Measurements from ENCODE around the gene OR14I1.

Gene OR14I1

DNA sequence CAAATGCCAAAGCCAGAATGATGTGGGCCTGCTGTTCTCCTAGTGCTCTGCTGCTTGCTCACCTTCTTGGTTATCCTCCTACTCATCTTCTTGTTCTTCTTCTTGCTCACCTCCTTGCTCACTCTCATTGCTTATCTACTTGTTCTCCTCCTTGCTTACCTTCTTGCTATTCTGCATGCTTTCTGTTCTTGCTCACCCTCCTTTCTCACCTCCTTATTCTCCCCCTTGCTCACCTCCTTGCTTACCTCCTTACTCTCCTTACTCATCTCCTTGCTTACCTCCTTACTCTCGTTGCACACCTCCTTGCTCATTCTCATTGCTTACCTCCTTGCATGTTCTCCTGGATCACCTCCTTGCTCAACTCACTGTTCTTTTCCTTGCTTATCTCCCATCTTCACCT is at the start of gene OR14I1:
OR14I1 (minus strand) TSS at position 53 of the 400 bp plus-strand sequence.
- H3K9ac ChIP-seq (ENCODE audit: low read length in 5 of 5), result no peak within 1 kb of the TSS
- H3K36me3 ChIP-seq (ENCODE audit: control insufficient read depth in 5 of 5, insufficient read depth in 5 of 5, low read length in 5 of 5), result no peaks in the 10 kb centered on the region
- H3K27ac ChIP-seq (ENCODE audit: low read depth, low read length), result no peak within 1 kb of the TSS
- H3K27me3 ChIP-seq (ENCODE audit: control insufficient read depth in 5 of 5, insufficient read depth in 4 of 5, low read length in 5 of 5), result no peaks in the 10 kb centered on the region
- H3K4me1 ChIP-seq (ENCODE audit: control insufficient read depth in 5 of 5, insufficient read depth in 5 of 5, low read length in 5 of 5), result no peaks in the 10 kb centered on the region
- no peaks in the 10 kb centered on the region for H3K9me3 ChIP-seq (ENCODE audit: control insufficient read depth in 5 of 5, low read length in 5 of 5)
- H3K4me3 ChIP-seq (ENCODE audit: low read depth in 1 of 5, low read length in 5 of 5), result no peak within 1 kb of the TSS

DNA sequence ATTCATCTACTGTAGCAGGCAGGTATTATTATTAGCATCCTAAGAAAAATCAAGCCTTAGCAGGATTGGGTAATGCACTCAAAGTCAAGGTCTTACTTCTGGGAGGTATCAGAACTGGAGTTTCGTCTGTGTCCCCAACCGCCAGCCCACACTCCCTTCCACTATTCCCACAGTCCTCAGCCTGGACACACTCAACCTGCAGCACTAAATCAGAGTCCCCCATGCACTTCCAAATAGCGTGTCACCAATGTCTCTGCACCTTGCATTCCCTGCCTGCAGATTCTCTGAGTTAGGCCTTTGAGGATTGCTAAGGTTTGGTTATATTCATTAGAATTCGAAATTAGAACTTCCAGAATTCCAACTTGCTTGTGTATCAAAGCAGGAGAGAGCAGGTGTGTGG is 49.1 kb upstream of the OR14I1 start:
- no peaks in the 10 kb centered on the region for H3K36me3 ChIP-seq (ENCODE audit: control insufficient read depth in 5 of 5, insufficient read depth in 5 of 5, low read length in 5 of 5)
- no peaks in the 10 kb centered on the region for H3K9me3 ChIP-seq (ENCODE audit: control insufficient read depth in 5 of 5, low read length in 5 of 5)
- no peak overlapping the region for H3K9ac ChIP-seq (ENCODE audit: low read length in 5 of 5)
- H3K27ac ChIP-seq (ENCODE audit: low read depth, low read length), result no peak overlapping the region
- no peaks in the 10 kb centered on the region for H3K27me3 ChIP-seq (ENCODE audit: control insufficient read depth in 5 of 5, insufficient read depth in 4 of 5, low read length in 5 of 5)
- no peak overlapping the region for H3K4me3 ChIP-seq (ENCODE audit: low read depth in 1 of 5, low read length in 5 of 5)
- H3K4me1 ChIP-seq (ENCODE audit: control insufficient read depth in 5 of 5, insufficient read depth in 5 of 5, low read length in 5 of 5), result no peaks in the 10 kb centered on the region

DNA sequence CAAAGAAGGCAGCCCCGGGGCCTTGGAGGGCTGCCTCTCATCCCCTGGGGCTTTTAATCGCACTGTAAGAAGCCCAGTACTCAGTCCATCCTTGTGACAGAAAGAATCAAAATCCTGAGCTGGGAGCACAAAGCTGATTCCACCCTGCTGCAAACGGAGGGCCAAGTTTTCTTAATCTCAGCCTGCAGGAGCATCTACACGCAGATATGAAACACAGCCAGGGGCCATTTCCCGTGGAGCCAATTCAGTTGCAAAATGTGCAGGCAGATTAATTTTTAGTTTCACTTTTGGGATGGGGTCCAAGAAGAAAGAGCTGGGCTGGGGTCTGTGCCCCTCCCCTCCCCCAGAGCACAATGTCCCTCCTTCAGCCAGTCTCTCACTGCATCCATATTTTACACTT is 48.6 kb upstream of the OR14I1 start:
- no peaks in the 10 kb centered on the region for H3K27me3 ChIP-seq (ENCODE audit: control insufficient read depth in 5 of 5, insufficient read depth in 4 of 5, low read length in 5 of 5)
- no peaks in the 10 kb centered on the region for H3K36me3 ChIP-seq (ENCODE audit: control insufficient read depth in 5 of 5, insufficient read depth in 5 of 5, low read length in 5 of 5)
- no peaks in the 10 kb centered on the region for H3K9me3 ChIP-seq (ENCODE audit: control insufficient read depth in 5 of 5, low read length in 5 of 5)
- no peak overlapping the region for H3K9ac ChIP-seq (ENCODE audit: low read length in 5 of 5)
- H3K27ac ChIP-seq (ENCODE audit: low read depth, low read length), result no peak overlapping the region
- H3K4me3 ChIP-seq (ENCODE audit: low read depth in 1 of 5, low read length in 5 of 5), result no peak overlapping the region
- H3K4me1 ChIP-seq (ENCODE audit: control insufficient read depth in 5 of 5, insufficient read depth in 5 of 5, low read length in 5 of 5), result no peaks in the 10 kb centered on the region

DNA sequence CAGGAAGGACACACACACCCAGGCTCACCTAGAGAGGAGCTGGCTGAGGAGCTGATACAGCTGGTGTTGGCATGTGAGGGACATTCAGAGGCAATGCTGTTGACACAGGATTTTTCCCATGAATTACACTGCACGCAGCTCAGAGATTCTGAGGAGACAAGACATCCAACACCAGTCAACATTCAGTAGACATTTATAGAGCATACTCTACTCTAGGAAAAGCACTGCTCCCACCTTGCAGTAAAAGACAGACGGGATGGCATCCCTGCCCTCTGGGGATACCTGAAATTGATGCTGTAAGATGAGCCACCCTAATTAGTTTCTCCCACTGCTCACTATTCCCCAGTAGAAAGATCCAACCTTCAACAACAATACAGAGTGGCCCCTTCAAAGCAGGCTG is 47.9 kb upstream of the OR14I1 start:
- no peaks in the 10 kb centered on the region for H3K9me3 ChIP-seq (ENCODE audit: control insufficient read depth in 5 of 5, low read length in 5 of 5)
- no peak overlapping the region for H3K9ac ChIP-seq (ENCODE audit: low read length in 5 of 5)
- no peak overlapping the region for H3K4me3 ChIP-seq (ENCODE audit: low read depth in 1 of 5, low read length in 5 of 5)
- no peaks in the 10 kb centered on the region for H3K27me3 ChIP-seq (ENCODE audit: control insufficient read depth in 5 of 5, insufficient read depth in 4 of 5, low read length in 5 of 5)
- H3K4me1 ChIP-seq (ENCODE audit: control insufficient read depth in 5 of 5, insufficient read depth in 5 of 5, low read length in 5 of 5), result no peaks in the 10 kb centered on the region
- no peaks in the 10 kb centered on the region for H3K36me3 ChIP-seq (ENCODE audit: control insufficient read depth in 5 of 5, insufficient read depth in 5 of 5, low read length in 5 of 5)
- H3K27ac ChIP-seq (ENCODE audit: low read depth, low read length), result no peak overlapping the region

DNA sequence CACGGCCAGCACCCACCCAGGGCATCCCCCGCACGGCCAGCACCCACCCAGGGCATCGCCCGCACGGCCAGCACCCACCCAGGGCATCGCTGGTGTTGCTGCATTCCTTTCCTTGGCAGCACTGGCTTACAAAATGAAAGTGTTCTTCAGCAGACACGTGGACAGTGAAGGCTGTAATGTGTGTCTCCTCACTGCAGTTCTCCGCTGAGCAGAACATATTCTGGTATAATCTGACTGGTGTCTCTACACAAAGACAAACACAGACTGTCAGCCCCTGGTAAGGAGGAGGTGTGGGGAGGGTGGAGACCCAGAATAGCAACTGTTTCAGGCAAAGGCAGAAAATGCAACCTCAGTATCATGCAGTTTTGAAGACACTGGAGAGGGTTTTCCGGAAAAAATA is 45.6 kb upstream of the OR14I1 start:
- no peaks in the 10 kb centered on the region for H3K27me3 ChIP-seq (ENCODE audit: control insufficient read depth in 5 of 5, insufficient read depth in 4 of 5, low read length in 5 of 5)
- no peak overlapping the region for H3K27ac ChIP-seq (ENCODE audit: low read depth, low read length)
- no peak overlapping the region for H3K9ac ChIP-seq (ENCODE audit: low read length in 5 of 5)
- no peaks in the 10 kb centered on the region for H3K4me1 ChIP-seq (ENCODE audit: control insufficient read depth in 5 of 5, insufficient read depth in 5 of 5, low read length in 5 of 5)
- H3K9me3 ChIP-seq (ENCODE audit: control insufficient read depth in 5 of 5, low read length in 5 of 5), result no peaks in the 10 kb centered on the region
- H3K36me3 ChIP-seq (ENCODE audit: control insufficient read depth in 5 of 5, insufficient read depth in 5 of 5, low read length in 5 of 5), result no peaks in the 10 kb centered on the region
- H3K4me3 ChIP-seq (ENCODE audit: low read depth in 1 of 5, low read length in 5 of 5), result no peak overlapping the region

DNA sequence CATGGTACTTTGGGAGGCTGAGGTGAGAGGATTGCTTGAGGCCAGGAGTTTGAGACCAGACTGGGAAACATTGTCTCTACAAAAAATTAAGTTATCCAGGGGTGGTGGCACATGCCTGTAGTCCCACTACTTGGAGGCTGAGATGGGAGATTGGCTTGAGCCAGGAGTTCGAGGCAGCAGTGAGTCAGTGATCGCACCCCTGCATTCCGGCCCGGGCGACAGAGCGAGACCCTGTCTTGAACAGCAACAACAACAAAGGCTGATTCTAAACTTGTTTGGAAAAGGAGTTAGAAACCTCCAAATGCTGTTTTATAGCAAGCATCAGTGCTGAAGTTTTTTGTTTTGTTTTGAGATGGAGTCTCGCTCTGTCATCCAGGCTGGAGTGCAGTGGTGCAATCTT is 38.3 kb upstream of the OR14I1 start:
- Histone ChIP-seq H3K4me1 (ENCODE audit: control insufficient read depth in 5 of 5, insufficient read depth in 5 of 5, low read length in 5 of 5) (no peaks in the 10 kb centered on the region), H3K9me3 (ENCODE audit: control insufficient read depth in 5 of 5, low read length in 5 of 5) (peaks cover 0 to 3% (median 0%) of the 10 kb centered on the region in 5 donors), H3K27ac (ENCODE audit: low read depth, low read length) (no peak overlapping the region), H3K27me3 (ENCODE audit: control insufficient read depth in 5 of 5, insufficient read depth in 4 of 5, low read length in 5 of 5) (peaks cover 0 to 3% (median 0%) of the 10 kb centered on the region in 5 donors), H3K36me3 (ENCODE audit: control insufficient read depth in 5 of 5, insufficient read depth in 5 of 5, low read length in 5 of 5) (no peaks in the 10 kb centered on the region), H3K9ac (ENCODE audit: low read length in 5 of 5) (no peak overlapping the region), H3K4me3 (ENCODE audit: low read depth in 1 of 5, low read length in 5 of 5) (no peak overlapping the region)

DNA sequence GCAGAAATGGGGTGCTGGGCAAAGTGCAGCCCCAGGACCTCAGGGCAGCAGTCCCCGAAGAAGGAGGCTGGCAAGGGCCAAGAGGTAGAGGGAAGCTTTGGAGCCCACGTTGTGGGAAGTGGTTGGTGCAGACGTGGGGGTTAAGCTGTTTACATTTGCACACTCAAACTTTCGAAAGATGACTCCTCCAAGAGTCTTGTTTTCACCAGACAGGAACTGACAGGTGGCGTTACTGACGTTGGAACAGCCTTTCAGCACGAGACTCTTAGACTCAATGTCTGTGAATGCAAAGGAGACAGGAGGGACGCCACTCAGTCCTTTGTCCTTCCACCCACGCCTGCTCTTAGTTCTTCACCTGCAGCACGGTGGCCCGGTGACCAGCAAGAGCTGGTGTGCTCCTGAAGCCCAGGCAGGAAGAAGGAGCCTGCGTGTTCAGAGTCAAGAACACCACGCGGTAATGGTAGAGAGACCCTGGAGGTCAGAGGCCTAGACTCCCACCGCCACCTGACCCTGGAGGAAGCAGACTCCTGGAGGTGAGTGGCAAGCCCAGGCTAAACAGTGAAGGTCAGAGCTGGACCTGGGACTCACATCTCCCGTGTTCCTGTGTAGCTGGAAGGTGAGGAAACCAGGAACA is 37.1 kb upstream of the OR14I1 start:
- no peaks in the 10 kb centered on the region for H3K36me3 ChIP-seq (ENCODE audit: control insufficient read depth in 5 of 5, insufficient read depth in 5 of 5, low read length in 5 of 5)
- peaks cover 0 to 3% (median 0%) of the 10 kb centered on the region in 5 donors for H3K27me3 ChIP-seq (ENCODE audit: control insufficient read depth in 5 of 5, insufficient read depth in 4 of 5, low read length in 5 of 5)
- no peaks in the 10 kb centered on the region for H3K4me1 ChIP-seq (ENCODE audit: control insufficient read depth in 5 of 5, insufficient read depth in 5 of 5, low read length in 5 of 5)
- H3K9me3 ChIP-seq (ENCODE audit: control insufficient read depth in 5 of 5, low read length in 5 of 5), result peaks cover 0 to 8% (median 3%) of the 10 kb centered on the region in 5 donors
- no peak overlapping the region for H3K9ac ChIP-seq (ENCODE audit: low read length in 5 of 5)
- no peak overlapping the region for H3K27ac ChIP-seq (ENCODE audit: low read depth, low read length)
- H3K4me3 ChIP-seq (ENCODE audit: low read depth in 1 of 5, low read length in 5 of 5), result no peak overlapping the region

DNA sequence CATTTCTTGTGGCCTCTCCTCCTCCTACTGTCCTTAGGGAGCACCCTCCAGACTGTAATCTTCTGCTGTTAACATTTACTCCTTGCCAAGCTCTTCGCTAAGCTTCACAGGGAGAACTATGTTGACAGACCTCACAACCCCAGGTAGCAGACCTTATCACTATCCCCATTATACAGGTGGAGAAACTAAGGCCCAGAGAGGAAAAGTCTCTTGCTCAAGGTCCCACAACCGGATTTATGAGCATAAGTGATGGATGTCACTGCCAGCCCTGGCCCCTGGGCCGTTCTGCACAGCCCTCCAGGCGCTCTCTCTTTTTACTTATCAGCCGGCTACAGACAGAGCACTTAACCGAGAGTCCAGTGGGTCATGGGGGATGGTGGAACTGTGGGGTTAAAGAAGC is 34.9 kb upstream of the OR14I1 start:
- peaks cover 0 to 3% (median 0%) of the 10 kb centered on the region in 5 donors for H3K27me3 ChIP-seq (ENCODE audit: control insufficient read depth in 5 of 5, insufficient read depth in 4 of 5, low read length in 5 of 5)
- H3K36me3 ChIP-seq (ENCODE audit: control insufficient read depth in 5 of 5, insufficient read depth in 5 of 5, low read length in 5 of 5), result no peaks in the 10 kb centered on the region
- H3K4me3 ChIP-seq (ENCODE audit: low read depth in 1 of 5, low read length in 5 of 5), result no peak overlapping the region
- peaks cover 0 to 9% (median 3%) of the 10 kb centered on the region in 5 donors for H3K9me3 ChIP-seq (ENCODE audit: control insufficient read depth in 5 of 5, low read length in 5 of 5)
- H3K27ac ChIP-seq (ENCODE audit: low read depth, low read length), result no peak overlapping the region
- no peaks in the 10 kb centered on the region for H3K4me1 ChIP-seq (ENCODE audit: control insufficient read depth in 5 of 5, insufficient read depth in 5 of 5, low read length in 5 of 5)
- H3K9ac ChIP-seq (ENCODE audit: low read length in 5 of 5), result no peak overlapping the region

DNA sequence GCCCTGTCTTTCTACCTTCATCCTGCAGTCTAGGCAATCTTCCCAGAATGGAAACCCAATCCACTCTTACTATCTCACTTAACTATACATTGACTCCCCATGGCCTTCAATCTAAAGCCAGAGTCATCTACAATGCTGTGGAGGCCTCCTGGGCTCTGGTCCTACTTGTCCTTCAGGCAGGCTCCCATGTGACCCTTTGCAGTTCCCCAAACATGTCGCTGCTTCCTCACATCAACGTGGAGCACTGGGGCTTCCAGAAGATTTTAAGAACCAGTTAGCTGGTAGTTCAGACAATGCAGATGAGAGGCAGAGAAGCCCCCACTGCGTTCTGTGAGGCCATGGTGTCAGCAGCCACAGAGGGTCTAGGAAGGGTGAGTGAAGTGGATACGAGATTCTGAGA is 34.4 kb upstream of the OR14I1 start:
- H3K9ac ChIP-seq (ENCODE audit: low read length in 5 of 5), result no peak overlapping the region

DNA sequence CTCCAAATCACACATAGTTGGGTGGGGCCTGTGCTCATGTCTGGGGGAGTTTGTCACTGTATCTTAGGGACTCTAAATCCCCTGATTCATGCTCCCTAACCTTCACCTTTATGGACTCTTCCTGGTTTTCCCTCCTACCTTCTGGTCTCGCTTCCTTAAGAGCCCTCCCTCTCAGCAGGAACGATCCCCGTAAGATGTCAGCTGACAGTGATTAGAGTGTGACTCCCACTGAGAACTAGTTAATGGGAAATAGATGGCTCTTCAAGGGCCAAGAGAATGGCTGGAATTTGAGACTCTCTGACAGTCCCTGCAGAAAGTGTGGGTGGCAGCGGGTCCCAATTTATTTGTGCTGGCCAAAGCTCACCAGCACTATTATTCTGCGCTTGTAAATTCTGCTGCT is 31.0 kb upstream of the OR14I1 start:
- Histone ChIP-seq H3K4me3 (ENCODE audit: low read depth in 1 of 5, low read length in 5 of 5) (no peak overlapping the region), H3K36me3 (ENCODE audit: control insufficient read depth in 5 of 5, insufficient read depth in 5 of 5, low read length in 5 of 5) (no peaks in the 10 kb centered on the region), H3K4me1 (ENCODE audit: control insufficient read depth in 5 of 5, insufficient read depth in 5 of 5, low read length in 5 of 5) (no peaks in the 10 kb centered on the region), H3K9ac (ENCODE audit: low read length in 5 of 5) (no peak overlapping the region), H3K27ac (ENCODE audit: low read depth, low read length) (no peak overlapping the region), H3K27me3 (ENCODE audit: control insufficient read depth in 5 of 5, insufficient read depth in 4 of 5, low read length in 5 of 5) (peaks cover 0 to 3% (median 0%) of the 10 kb centered on the region in 5 donors), H3K9me3 (ENCODE audit: control insufficient read depth in 5 of 5, low read length in 5 of 5) (peaks cover 0 to 9% (median 3%) of the 10 kb centered on the region in 5 donors)

More for the DNA sequence above, 34.4 kb upstream of the OR14I1 start:
- H3K36me3 ChIP-seq (ENCODE audit: control insufficient read depth in 5 of 5, insufficient read depth in 5 of 5, low read length in 5 of 5), result no peaks in the 10 kb centered on the region
- H3K4me3 ChIP-seq (ENCODE audit: low read depth in 1 of 5, low read length in 5 of 5), result no peak overlapping the region
- peaks cover 0 to 3% (median 0%) of the 10 kb centered on the region in 5 donors for H3K27me3 ChIP-seq (ENCODE audit: control insufficient read depth in 5 of 5, insufficient read depth in 4 of 5, low read length in 5 of 5)
- H3K9me3 ChIP-seq (ENCODE audit: control insufficient read depth in 5 of 5, low read length in 5 of 5), result peaks cover 0 to 9% (median 3%) of the 10 kb centered on the region in 5 donors
- H3K27ac ChIP-seq (ENCODE audit: low read depth, low read length), result no peak overlapping the region
- H3K4me1 ChIP-seq (ENCODE audit: control insufficient read depth in 5 of 5, insufficient read depth in 5 of 5, low read length in 5 of 5), result no peaks in the 10 kb centered on the region
